Small intestine (tissue), 7 donors: ENCODE measurements around the gene TBX2. TPM values are rescaled to one million over a fixed set of nuclear protein-coding genes. Genes with fewer than 3 reads are reported as not detected.

Experiments used
- DNase-seq, 2 donors: peaks; one replicate each; pipeline versions ENCODE4 v3.0.0 to v3.0.0-alpha.2; 2013
- FAIRE-seq: peaks from 2 replicates; lab custom pipeline; 2012; peaks lifted over from hg19 to GRCh38; lab: Jason Lieb, UNC
- H3K27ac ChIP-seq, 3 donors: one replicate each; pipeline ENCODE4 v1.5.1; 2013; ENCODE audit warnings: low read length in 2 of 3, mild to moderate bottlenecking in 2 of 3, control low read depth in 1 of 3, inconsistent platforms in 1 of 3, low read depth in 1 of 3, moderate library complexity in 1 of 3
- H3K27me3 ChIP-seq, 3 donors: one replicate each; pipeline ENCODE4 v1.6.1; 2013; ENCODE audit warnings: low read length in 3 of 3, inconsistent platforms in 1 of 3; ENCODE audit not compliant: control insufficient read depth in 3 of 3, insufficient read depth in 3 of 3
- H3K36me3 ChIP-seq, 3 donors: one replicate each; pipeline ENCODE4 v1.6.1; 2013; ENCODE audit warnings: low read length in 3 of 3, inconsistent platforms in 1 of 3, low read depth in 1 of 3, mild to moderate bottlenecking in 1 of 3, moderate library complexity in 1 of 3; ENCODE audit not compliant: control insufficient read depth in 3 of 3, insufficient read depth in 2 of 3
- H3K4me1 ChIP-seq, 3 donors: one replicate each; pipeline ENCODE4 v1.6.1; 2013; ENCODE audit warnings: low read length in 2 of 3, inconsistent platforms in 1 of 3, low read depth in 1 of 3, mild to moderate bottlenecking in 1 of 3, moderate library complexity in 1 of 3; ENCODE audit not compliant: control insufficient read depth in 3 of 3, insufficient read depth in 2 of 3
- H3K4me3 ChIP-seq, 3 donors: one replicate each; pipeline ENCODE4 v1.5.1; 2013; ENCODE audit warnings: low read length in 3 of 3, control low read depth in 1 of 3, inconsistent platforms in 1 of 3, low read depth in 1 of 3, mild to moderate bottlenecking in 1 of 3, moderate library complexity in 1 of 3
- H3K9me3 ChIP-seq, 2 donors: one replicate each; pipeline ENCODE4 v1.6.1; 2013; ENCODE audit warnings: low read depth in 1 of 2, low read length in 1 of 2; ENCODE audit not compliant: control insufficient read depth in 2 of 2, insufficient read depth in 1 of 2
- WGBS, 3 donors: extraction: QIAGEN DNeasy Blood & Tissue Kit; methylation state at CpG; one replicate each; pipeline ENCODE4 v1.1.7; 2013; 5-methylcytosine and 5-hydroxymethylcytosine counted together
- polyA plus RNA-seq, 4 donors: library from polyadenylated mRNA; stranded (reverse) in 3 of 4; unstranded in 1 of 4; fragments of 200-250 nt in 3 of 4; fragments of 120-200 nt in 1 of 4; gene quantifications; one replicate each; pipeline versions ENCODE4 v1.2.1 to v1.2.3, GENCODE V29; 2013
- donor health status: healthy with polysubstance abuse.
- donor health status: control.
- donor health status: control.
- donor health status: Bipolar disorder and iron deficiency.
- donor health status: healthy.

The TBX2 gene
- polyA plus RNA-seq, 4 donors: 0.45 to 9.6 (median 6.9) TPM

GRCh38 chr17:61400717-61401388 lies 1.2 kb downstream of the TBX2 start:
- H3K9me3 ChIP-seq: no peaks in the 10 kb centered on the region
- peak overlapping the region; percentile 21 to 55 (median 38) for H3K4me3 ChIP-seq
- peaks cover 0 to 15% (median 5%) of the 10 kb centered on the region in 3 donors for H3K4me1 ChIP-seq
- DNase-seq (no peak), FAIRE-seq (no peak)
- WGBS, 3 donors: 5 to 7% (median 6%) methylated on average over 45 of the region's 45 CpGs
- peak overlapping the region in 2 of 3 donors; percentile 53 to 80 for H3K27ac ChIP-seq
- H3K27me3 ChIP-seq: peaks cover 46 to 90% (median 55%) of the 10 kb centered on the region in 3 donors
- peaks cover 0 to 31% (median 0%) of the 10 kb centered on the region in 3 donors for H3K36me3 ChIP-seq

- H3K27ac ChIP-seq: peak overlapping the region in 2 of 3 donors; percentile 53 to 80
- H3K27me3 ChIP-seq: peaks cover 39 to 90% (median 51%) of the 10 kb centered on the region in 3 donors
- H3K36me3 ChIP-seq: peaks cover 0 to 36% (median 0%) of the 10 kb centered on the region in 3 donors
- H3K4me1 ChIP-seq: peaks cover 0 to 12% (median 5%) of the 10 kb centered on the region in 3 donors
- DNase-seq: no peak
- no peaks in the 10 kb centered on the region for H3K9me3 ChIP-seq
- no peak for FAIRE-seq
- H3K4me3 ChIP-seq: peak overlapping the region; percentile 25 to 55 (median 38)
- 14 to 23% (median 18%) methylated on average over 21 to 25 of the region's 25 CpGs for WGBS, 3 donors
Observed at GRCh38 chr17:61401389-61402072, 1.9 kb downstream of the TBX2 start.

GRCh38 chr17:61402073-61402541 lies 2.5 kb downstream of the TBX2 start:
- H3K9me3 ChIP-seq: no peaks in the 10 kb centered on the region
- H3K27me3 ChIP-seq: peaks cover 37 to 92% (median 54%) of the 10 kb centered on the region in 3 donors
- H3K4me1 ChIP-seq: peaks cover 0 to 10% (median 5%) of the 10 kb centered on the region in 3 donors
- DNase-seq (no peak), FAIRE-seq (no peak)
- peak overlapping the region in 2 of 3 donors; percentile 53 to 80 for H3K27ac ChIP-seq
- WGBS, 3 donors: 6 to 20% (median 19%) methylated on average over 7 to 11 of the region's 11 CpGs
- peaks cover 0 to 38% (median 0%) of the 10 kb centered on the region in 3 donors for H3K36me3 ChIP-seq
- peak overlapping the region in 2 of 3 donors; percentile 25 to 55 for H3K4me3 ChIP-seq

- FAIRE-seq (no peak), DNase-seq (peak in 1 of 2 donors; percentile 67)
- Histone ChIP-seq H3K9me3 (no peaks in the 10 kb centered on the region), H3K27ac (peak overlapping the region in 1 of 3 donors; percentile 60), H3K36me3 (peaks cover 0 to 47% (median 0%) of the 10 kb centered on the region in 3 donors), H3K27me3 (peaks cover 38 to 93% (median 56%) of the 10 kb centered on the region in 3 donors), H3K4me3 (peak overlapping the region; percentile 20 to 41 (median 24)), H3K4me1 (peaks cover 0 to 11% (median 5%) of the 10 kb centered on the region in 3 donors)
- WGBS, 3 donors: 2 to 12% (median 4%) methylated on average over 52 to 55 of the region's 55 CpGs
Observed at GRCh38 chr17:61402978-61403800, 3.5 kb downstream of the TBX2 start.

GRCh38 chr17:61403801-61404662 lies 4.4 kb downstream of the TBX2 start:
- H3K9me3 ChIP-seq: no peaks in the 10 kb centered on the region
- peak overlapping the region in 1 of 3 donors; percentile 60 for H3K27ac ChIP-seq
- DNase-seq (peak in 1 of 2 donors; percentile 41), FAIRE-seq (no peak)
- H3K27me3 ChIP-seq: peaks cover 42 to 93% (median 56%) of the 10 kb centered on the region in 3 donors
- H3K4me1 ChIP-seq: peaks cover 0 to 17% (median 3%) of the 10 kb centered on the region in 3 donors
- 7 to 17% (median 11%) methylated on average over 57 to 66 of the region's 66 CpGs for WGBS, 3 donors
- peaks cover 0 to 53% (median 0%) of the 10 kb centered on the region in 3 donors for H3K36me3 ChIP-seq
- H3K4me3 ChIP-seq: peak overlapping the region in 2 of 3 donors; percentile 20 to 24

- H3K9me3 ChIP-seq: no peaks in the 10 kb centered on the region
- FAIRE-seq (no peak), DNase-seq (no peak)
- H3K4me1 ChIP-seq: peaks cover 0 to 17% (median 0%) of the 10 kb centered on the region in 3 donors
- H3K36me3 ChIP-seq: peaks cover 0 to 53% (median 0%) of the 10 kb centered on the region in 3 donors
- H3K4me3 ChIP-seq: peak overlapping the region in 2 of 3 donors; percentile 11 to 20
- 6 to 17% (median 8%) methylated on average over 5 to 27 of the region's 27 CpGs for WGBS, 3 donors
- peak overlapping the region in 1 of 3 donors; percentile 60 for H3K27ac ChIP-seq
- peaks cover 37 to 91% (median 53%) of the 10 kb centered on the region in 3 donors for H3K27me3 ChIP-seq
Observed at GRCh38 chr17:61404663-61404912, 4.9 kb downstream of the TBX2 start.

GRCh38 chr17:61404913-61405685 lies 5.5 kb downstream of the TBX2 start:
- DNase-seq: peak in 1 of 2 donors; percentile 35
- peaks cover 33 to 95% (median 53%) of the 10 kb centered on the region in 3 donors for H3K27me3 ChIP-seq
- H3K4me1 ChIP-seq: peaks cover 0 to 17% (median 0%) of the 10 kb centered on the region in 3 donors
- WGBS, 3 donors: 9 to 22% (median 12%) methylated on average over 62 to 71 of the region's 71 CpGs
- H3K4me3 ChIP-seq: peak overlapping the region; percentile 11 to 19 (median 11)
- FAIRE-seq: no peak
- H3K36me3 ChIP-seq: peaks cover 0 to 53% (median 0%) of the 10 kb centered on the region in 3 donors
- H3K27ac ChIP-seq: peak overlapping the region in 1 of 3 donors; percentile 60
- H3K9me3 ChIP-seq: no peaks in the 10 kb centered on the region
